Testis (tissue), 3 donors: ENCODE data around the gene LPP. TPM values are rescaled to one million over a fixed set of nuclear protein-coding genes. Genes with fewer than 3 reads are reported as not detected.

ENCODE experiments used
- DNase-seq: peaks from one replicate; pipeline ENCODE4 v3.0.0-alpha.2; 2019
- H3K27ac ChIP-seq, 2 donors: fragments of 200-600 bp; sonication (generic); one replicate each; pipeline ENCODE4 v1.5.1; 2019
- H3K27me3 ChIP-seq: fragments of 200-600 bp; sonication (generic); one replicate; pipeline ENCODE4 v1.5.1; 2019
- H3K36me3 ChIP-seq: fragments of 200-600 bp; sonication (generic); one replicate; pipeline ENCODE4 v1.5.1; 2017; ENCODE audit warnings: low read depth; ENCODE audit errors: missing control alignments
- H3K4me1 ChIP-seq: fragments of 200-600 bp; sonication (generic); one replicate; pipeline ENCODE4 v1.5.1; 2019
- H3K4me3 ChIP-seq, 2 donors: fragments of 200-600 bp; sonication (generic); one replicate each; pipeline ENCODE4 v1.5.1; 2017 to 2019
- H3K9me3 ChIP-seq: fragments of 200-600 bp; sonication (generic); one replicate; pipeline ENCODE4 v1.5.1; 2017
- CTCF ChIP-seq, 3 experiments: fragments of 450-650 bp in 2 of 3; fragments of 200-600 bp in 1 of 3; sonication (generic) in 1 of 3; IDR thresholded peaks; one replicate each; pipeline ENCODE4 v1.5.1; 2016 to 2019; ENCODE audit warnings: antibody characterized with exemption in 3 of 3, mild to moderate bottlenecking in 2 of 3, moderate library complexity in 1 of 3
- POLR2A ChIP-seq: fragments of 450-650 bp; IDR thresholded peaks from one replicate; pipeline ENCODE4 v1.6.1; 2017; ENCODE audit warnings: antibody characterized with exemption, mild to moderate bottlenecking, moderate library complexity
- WGBS, 2 donors: methylation state at CpG; one replicate each; pipeline ENCODE4 v1.1.5; 2018; 5-methylcytosine and 5-hydroxymethylcytosine counted together
- intact Hi-C: fragments of 100-400 bp; cut with DNase I; formaldehyde crosslinking; loops from one replicate; pipeline ENCODE4 v1.15.1; 2023; ENCODE audit warnings: low total_unique reads
- polyA plus RNA-seq: library from polyadenylated mRNA; stranded (reverse); fragments of 350-450 nt; fragmentation: Illumina TruSeq; extraction: RNeasy Lipid Tissue Mini Kit (QIAGEN cat#74804); gene quantifications from one replicate; pipeline ENCODE4 v1.2.3, GENCODE V29; 2014; ENCODE audit warnings: low read depth, low replicate concordance; ENCODE audit not compliant: insufficient read depth
- total RNA-seq, 2 donors: library from RNA; depleted of rRNA; stranded (reverse); fragments of >200 nt; gene quantifications; one replicate each; pipeline ENCODE4 v1.2.3, GENCODE V29; 2016

LPP gene
- total and polyA plus RNA-seq, 3 donors from 2014 or later, result 89.9 to 135 (median 132) TPM

GRCh38 chr3:188164248-188164687, 10.3 kb downstream of the LPP start:
- Histone ChIP-seq H3K27me3 (no peaks in the 10 kb centered on the region), H3K4me1 (peaks cover 8% of the 10 kb centered on the region), H3K4me3 (no peak overlapping the region), H3K9me3 (no peaks in the 10 kb centered on the region), H3K27ac (no peak overlapping the region), H3K36me3 (no peaks in the 10 kb centered on the region)
- 55 to 56% methylated on average over 2 of the region's 2 CpGs for WGBS, 2 donors
- DNase-seq, result no peak
- TF ChIP-seq POLR2A, result no peak
- TF ChIP-seq CTCF (IDR thresholded peaks at IDR 0.05), result no peak
- intact Hi-C loops, result no loop called here

- Histone ChIP-seq H3K4me1 (peaks cover 5% of the 10 kb centered on the region), H3K9me3 (no peaks in the 10 kb centered on the region), H3K27me3 (no peaks in the 10 kb centered on the region), H3K4me3 (no peak overlapping the region), H3K36me3 (no peaks in the 10 kb centered on the region), H3K27ac (no peak overlapping the region)
- DNase-seq, result no peak
- intact Hi-C loops, result no loop called here
- no peak for TF ChIP-seq POLR2A
- WGBS, 2 donors, result 77 to 86% methylated on average over 9 of the region's 9 CpGs
Measured at GRCh38 chr3:188165596-188165995, 11.6 kb downstream of the LPP start.

GRCh38 chr3:188166441-188166840, 12.5 kb downstream of the LPP start:
- no peak overlapping the region for H3K27ac ChIP-seq

GRCh38 chr3:188168186-188168585, 14.2 kb downstream of the LPP start:
- WGBS, 2 donors, result 76 to 78% methylated on average over 3 of the region's 3 CpGs
- Histone ChIP-seq H3K9me3 (no peaks in the 10 kb centered on the region), H3K36me3 (no peaks in the 10 kb centered on the region), H3K27me3 (no peaks in the 10 kb centered on the region), H3K4me1 (peaks cover 5% of the 10 kb centered on the region), H3K4me3 (no peak overlapping the region), H3K27ac (no peak overlapping the region)
- TF ChIP-seq POLR2A (no peak), CTCF (IDR thresholded peaks at IDR 0.05) (no peak)
- no peak for DNase-seq
- intact Hi-C loops, result no loop called here

More at GRCh38 chr3:188166441-188166840, 12.5 kb downstream of the LPP start:
- Histone ChIP-seq H3K27me3 (no peaks in the 10 kb centered on the region), H3K9me3 (no peaks in the 10 kb centered on the region), H3K4me1 (peaks cover 5% of the 10 kb centered on the region), H3K36me3 (no peaks in the 10 kb centered on the region), H3K4me3 (no peak overlapping the region)
- WGBS, 2 donors, result 83 to 90% methylated on average over 3 of the region's 3 CpGs
- intact Hi-C loops, result no loop called here
- DNase-seq, result no peak
- TF ChIP-seq CTCF (IDR thresholded peaks at IDR 0.05), result no peak
- TF ChIP-seq POLR2A, result no peak

GRCh38 chr3:188168648-188169047, 14.7 kb downstream of the LPP start:
- DNase-seq, result no peak
- Histone ChIP-seq H3K4me3 (no peak overlapping the region), H3K27me3 (no peaks in the 10 kb centered on the region), H3K36me3 (no peaks in the 10 kb centered on the region), H3K27ac (no peak overlapping the region), H3K4me1 (peaks cover 5% of the 10 kb centered on the region), H3K9me3 (no peaks in the 10 kb centered on the region)
- no peak for TF ChIP-seq CTCF (IDR thresholded peaks at IDR 0.05)
- no peak for TF ChIP-seq POLR2A
- intact Hi-C loops, result no loop called here
